ENCODE results near the gene ZNF155. TPM values are rescaled to one million over a fixed set of nuclear protein-coding genes. Genes with fewer than 3 reads are reported as not detected.
"Not testable (repeated sequence)": the region's sequence is repeated elsewhere in the genome, so short reads cannot be mapped to it uniquely, and the experiment has no call there.

The ZNF155 gene
- total RNA-seq, 1 donor from 2014 or later, result 7.3 TPM

DNA sequence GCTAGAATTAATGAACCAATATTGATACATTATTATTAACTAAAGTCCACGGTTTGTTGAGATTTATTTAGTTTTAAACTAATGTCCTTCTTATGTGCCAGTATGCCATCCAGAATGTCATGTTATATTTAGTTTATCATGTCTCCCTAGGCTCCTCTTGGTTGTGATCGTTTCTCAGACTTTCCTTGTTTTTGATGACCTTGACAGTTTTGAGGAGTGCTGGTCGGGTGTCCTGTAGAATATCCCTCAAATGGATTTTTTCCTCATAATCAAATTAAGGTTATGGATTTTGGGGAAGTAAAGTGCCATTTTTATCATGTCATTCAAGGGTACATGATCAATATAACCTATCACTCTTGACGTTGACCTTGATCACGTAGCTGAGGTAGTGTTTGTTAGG lies 42.8 kb upstream of the ZNF155 start:
- Histone ChIP-seq H3K4me1 (no peaks in the 10 kb centered on the region), H3K27ac (replicated peaks) (no peak overlapping the region), H3K9me3 (replicated peaks) (no peaks in the 10 kb centered on the region), H3K36me3 (no peaks in the 10 kb centered on the region), H3K27me3 (ENCODE audit: low read depth) (no peaks in the 10 kb centered on the region), H3K4me3 (no peak overlapping the region)
- intact Hi-C loops (cut with micrococcal nuclease), result no loop called here
- TF ChIP-seq, protein P1, sequence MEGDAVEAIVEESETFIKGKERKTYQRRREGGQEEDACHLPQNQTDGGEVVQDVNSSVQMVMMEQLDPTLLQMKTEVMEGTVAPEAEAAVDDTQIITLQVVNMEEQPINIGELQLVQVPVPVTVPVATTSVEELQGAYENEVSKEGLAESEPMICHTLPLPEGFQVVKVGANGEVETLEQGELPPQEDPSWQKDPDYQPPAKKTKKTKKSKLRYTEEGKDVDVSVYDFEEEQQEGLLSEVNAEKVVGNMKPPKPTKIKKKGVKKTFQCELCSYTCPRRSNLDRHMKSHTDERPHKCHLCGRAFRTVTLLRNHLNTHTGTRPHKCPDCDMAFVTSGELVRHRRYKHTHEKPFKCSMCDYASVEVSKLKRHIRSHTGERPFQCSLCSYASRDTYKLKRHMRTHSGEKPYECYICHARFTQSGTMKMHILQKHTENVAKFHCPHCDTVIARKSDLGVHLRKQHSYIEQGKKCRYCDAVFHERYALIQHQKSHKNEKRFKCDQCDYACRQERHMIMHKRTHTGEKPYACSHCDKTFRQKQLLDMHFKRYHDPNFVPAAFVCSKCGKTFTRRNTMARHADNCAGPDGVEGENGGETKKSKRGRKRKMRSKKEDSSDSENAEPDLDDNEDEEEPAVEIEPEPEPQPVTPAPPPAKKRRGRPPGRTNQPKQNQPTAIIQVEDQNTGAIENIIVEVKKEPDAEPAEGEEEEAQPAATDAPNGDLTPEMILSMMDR (IDR thresholded peaks at IDR 0.05; ENCODE audit: borderline replicate concordance), result no peak
- no peak for DNase-seq

DNA sequence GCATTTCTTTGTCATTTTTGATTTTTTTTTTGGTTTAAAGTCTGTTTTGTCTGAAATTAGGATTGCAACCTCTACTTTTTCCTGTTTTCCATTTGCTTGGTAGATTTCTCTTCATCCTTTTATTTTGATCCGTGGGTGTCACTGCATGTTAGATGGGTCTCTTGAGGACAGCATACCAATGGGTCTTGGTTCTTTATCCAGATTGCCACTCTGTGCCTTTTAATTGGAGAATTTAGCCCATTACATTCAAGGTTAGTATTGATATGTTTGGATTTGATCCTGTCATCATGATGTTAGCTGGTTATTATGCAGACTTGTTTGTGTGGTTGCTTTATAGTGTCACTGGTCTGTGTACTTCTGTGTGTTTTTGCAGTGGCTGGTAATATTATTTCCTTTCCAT lies 36.6 kb upstream of the ZNF155 start:
- H3K27ac ChIP-seq (replicated peaks); intact Hi-C loops (cut with micrococcal nuclease); H3K4me3 ChIP-seq; DNase-seq; H3K4me1 ChIP-seq; H3K27me3 ChIP-seq (ENCODE audit: low read depth); H3K36me3 ChIP-seq: not testable (repeated sequence)
- H3K9me3 ChIP-seq (replicated peaks), result peaks cover 32% of the 10 kb centered on the region

DNA sequence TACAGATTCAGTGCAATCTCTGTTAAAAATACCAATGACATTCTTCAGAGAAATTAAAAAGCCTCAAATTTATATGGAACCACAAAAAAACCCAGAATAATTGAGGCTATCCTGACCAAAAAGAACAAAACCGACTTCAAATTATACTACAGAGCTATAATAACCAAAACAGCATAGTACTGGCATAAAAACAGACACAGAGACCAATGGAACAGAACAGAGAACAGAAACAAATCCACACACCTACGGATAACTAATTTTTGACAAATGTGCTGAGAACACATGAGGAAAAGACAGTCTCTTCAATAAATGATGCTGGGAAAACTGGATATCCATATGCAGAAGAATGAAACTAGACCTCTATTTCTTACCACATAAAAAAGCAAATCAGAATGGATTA lies 34.2 kb upstream of the ZNF155 start:
- H3K27me3 ChIP-seq (ENCODE audit: low read depth); DNase-seq; H3K27ac ChIP-seq (replicated peaks); intact Hi-C loops (cut with micrococcal nuclease); H3K4me3 ChIP-seq; H3K4me1 ChIP-seq: not testable (repeated sequence)
- Histone ChIP-seq H3K36me3 (peaks cover 17% of the 10 kb centered on the region), H3K9me3 (replicated peaks) (peaks cover 53% of the 10 kb centered on the region)

DNA sequence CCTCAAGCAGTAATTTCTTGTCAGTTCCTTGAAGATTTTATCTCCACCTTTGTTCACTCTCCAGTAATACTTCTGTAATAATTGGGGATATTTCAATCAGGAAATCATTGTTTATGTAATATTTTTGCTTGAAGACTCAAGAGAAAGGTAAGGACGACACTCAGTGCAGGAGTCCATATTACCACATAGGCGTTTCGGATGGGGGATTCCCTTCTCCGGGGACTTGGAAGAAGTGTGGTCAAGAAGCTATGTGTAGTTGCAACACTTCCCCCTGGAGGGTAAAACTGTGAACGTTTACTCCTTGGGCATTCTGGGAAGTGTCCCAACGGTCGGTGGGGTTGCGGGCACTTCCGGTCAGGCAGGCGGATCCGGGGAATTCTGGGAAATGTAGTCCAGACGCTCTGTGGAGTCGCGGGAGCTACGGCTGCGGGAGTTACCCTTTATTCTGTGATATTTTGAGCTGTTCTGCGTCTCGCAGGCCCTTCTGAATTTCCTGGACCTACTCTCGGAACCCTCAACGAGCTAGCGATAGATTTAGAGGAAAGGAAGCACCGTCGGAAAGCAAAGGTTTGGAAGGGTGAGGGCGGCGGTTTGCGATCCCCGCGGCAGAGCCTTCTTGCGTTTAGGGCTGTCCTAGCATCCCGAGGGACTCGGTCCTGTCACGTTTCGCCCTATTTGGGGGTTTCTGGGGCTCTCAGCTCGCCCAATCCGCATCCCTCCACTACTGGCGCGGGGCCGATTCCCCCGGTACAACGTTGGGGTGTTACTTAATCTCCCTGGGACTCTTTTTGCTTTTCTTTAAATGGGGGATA lies 32.9 kb upstream of the ZNF155 start, which contains the start of gene ZNF221:
ZNF221 (plus strand) TSS at position 395 of the 812 bp plus-strand sequence. CDS start 11,499 bp downstream, outside the sequence.
- H3K4me3 ChIP-seq, result peak within 1 kb of the TSS; percentile 94
- peaks cover 5% of the 10 kb centered on the region for H3K27me3 ChIP-seq (ENCODE audit: low read depth)
- H3K36me3 ChIP-seq, result peaks cover 30% of the 10 kb centered on the region
- intact Hi-C loops (cut with micrococcal nuclease), result no loop called here
- TF ChIP-seq, protein P1 (IDR thresholded peaks at IDR 0.05; ENCODE audit: borderline replicate concordance), result peak; percentile 64
- peak; percentile 87 for DNase-seq
- peaks cover 66% of the 10 kb centered on the region for H3K9me3 ChIP-seq (replicated peaks)
- peak within 1 kb of the TSS; percentile 82 for H3K27ac ChIP-seq (replicated peaks)
- H3K4me1 ChIP-seq, result peaks cover 9% of the 10 kb centered on the region

DNA sequence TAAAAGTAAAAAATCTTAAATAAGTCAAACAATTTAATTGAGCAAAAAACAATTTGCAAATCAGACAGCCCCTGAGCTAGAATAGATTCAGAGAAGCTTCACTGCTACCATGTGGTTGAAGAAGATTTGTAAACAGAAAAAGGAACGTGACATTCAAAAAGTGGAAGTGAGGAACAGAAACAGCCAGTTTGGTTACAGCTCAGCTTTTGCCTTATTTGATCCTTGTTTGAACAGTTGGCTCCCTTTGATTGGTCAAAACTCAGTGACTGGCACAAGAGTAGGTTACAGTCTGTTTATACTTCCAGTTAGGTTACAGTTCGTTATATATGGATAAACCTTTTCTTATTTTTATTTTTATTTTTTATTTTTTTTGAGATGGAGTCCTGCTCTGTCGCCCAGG lies 27.2 kb upstream of the ZNF155 start:
- peaks cover 74% of the 10 kb centered on the region for H3K36me3 ChIP-seq
- H3K27me3 ChIP-seq (ENCODE audit: low read depth), result no peaks in the 10 kb centered on the region
- TF ChIP-seq, protein P1 (IDR thresholded peaks at IDR 0.05; ENCODE audit: borderline replicate concordance), result no peak
- peaks cover 91% of the 10 kb centered on the region for H3K9me3 ChIP-seq (replicated peaks)
- intact Hi-C loops (cut with micrococcal nuclease), result no loop called here
- no peaks in the 10 kb centered on the region for H3K4me1 ChIP-seq
- no peak overlapping the region for H3K4me3 ChIP-seq
- DNase-seq, result no peak
- H3K27ac ChIP-seq (replicated peaks), result no peak overlapping the region

DNA sequence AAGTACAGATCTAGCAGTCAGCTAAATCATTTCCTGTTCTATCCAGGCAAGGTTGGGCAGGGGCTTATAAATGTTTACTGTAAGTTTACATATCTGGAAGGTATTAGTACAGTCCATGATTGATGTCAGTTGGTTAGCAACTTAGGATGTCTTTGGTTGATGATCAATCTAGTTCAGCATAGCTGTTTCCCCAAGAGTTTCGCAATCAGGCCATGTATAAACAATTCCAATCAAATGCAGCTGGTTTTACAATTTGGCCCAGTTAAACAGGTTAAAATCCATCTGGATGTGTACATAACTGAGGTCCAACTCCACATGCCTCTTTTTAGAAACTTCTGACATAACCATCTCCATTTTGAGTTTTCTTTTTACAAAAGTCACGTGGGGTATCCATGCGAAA lies 26.1 kb upstream of the ZNF155 start:
- Histone ChIP-seq H3K9me3 (replicated peaks) (peaks cover 100% of the 10 kb centered on the region), H3K36me3 (peaks cover 85% of the 10 kb centered on the region)

More for the DNA sequence above, 26.1 kb upstream of the ZNF155 start:
- no peak overlapping the region for H3K4me3 ChIP-seq
- H3K27me3 ChIP-seq (ENCODE audit: low read depth), result no peaks in the 10 kb centered on the region
- intact Hi-C loops (cut with micrococcal nuclease), result no loop called here
- no peak overlapping the region for H3K27ac ChIP-seq (replicated peaks)
- TF ChIP-seq, protein P1 (IDR thresholded peaks at IDR 0.05; ENCODE audit: borderline replicate concordance), result no peak
- H3K4me1 ChIP-seq, result no peaks in the 10 kb centered on the region
- DNase-seq, result no peak

All from left ventricle myocardium inferior (tissue), 1 donor.